SK-N-MC (cell line): ENCODE measurements around the gene PPP2R3A.

Source experiments
- EZH2 ChIP-seq: fragments of 200-600 bp; sonication (generic); IDR thresholded peaks from one replicate; pipeline ENCODE4 v1.6.1; 2017; ENCODE audit warnings: antibody characterized with exemption
- FOXP2 ChIP-seq: optimal IDR thresholded peaks from 2 replicates; pipeline ENCODE3; 2011; ENCODE audit warnings: mild to moderate bottlenecking, moderate library complexity; ENCODE audit not compliant: insufficient read depth; ENCODE audit errors: extremely low read length, control extremely low read depth
- POLR2AphosphoS5 ChIP-seq: IDR thresholded peaks from 2 replicates; pipeline ENCODE4 v1.6.1; 2012; ENCODE audit warnings: mild to moderate bottlenecking, low read depth, low read length, borderline replicate concordance

DNA sequence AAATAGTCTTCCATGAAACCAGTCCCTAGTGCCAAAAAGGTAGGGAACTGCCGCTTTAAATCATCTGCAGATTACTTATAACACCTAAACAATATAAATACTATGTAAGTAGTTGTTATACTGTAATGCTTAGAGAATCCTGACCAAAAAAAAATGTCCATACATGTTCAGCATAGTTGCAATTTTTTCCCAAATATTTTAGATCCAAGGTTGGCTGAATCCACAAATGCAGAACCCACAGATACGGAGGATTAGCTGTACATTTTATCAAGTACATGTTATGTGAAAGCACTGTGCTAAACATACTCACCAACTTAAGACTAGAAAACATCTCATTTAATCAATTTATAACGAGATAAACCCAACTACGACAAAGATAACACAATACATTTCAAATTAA, 221.3 kb downstream of the PPP2R3A start:
- TF ChIP-seq POLR2AphosphoS5: no peak
- TF ChIP-seq EZH2: no peak
- no peak for TF ChIP-seq FOXP2
